NK-92 treated with Interleukin-12 subunit alpha and Interleukin-12 subunit beta, amount 100 ng/mL, for 24 hours (cell line): ENCODE measurements around the gene RBM14.
"Not testable (repeated sequence)": the region's sequence is repeated elsewhere in the genome, so short reads cannot be mapped to it uniquely, and the experiment has no call there.

Experiments used
- DNase-seq: peaks from one replicate; lab custom pipeline; 2025; lab: John Stamatoyannopoulos, UW

The RBM14 gene

DNA sequence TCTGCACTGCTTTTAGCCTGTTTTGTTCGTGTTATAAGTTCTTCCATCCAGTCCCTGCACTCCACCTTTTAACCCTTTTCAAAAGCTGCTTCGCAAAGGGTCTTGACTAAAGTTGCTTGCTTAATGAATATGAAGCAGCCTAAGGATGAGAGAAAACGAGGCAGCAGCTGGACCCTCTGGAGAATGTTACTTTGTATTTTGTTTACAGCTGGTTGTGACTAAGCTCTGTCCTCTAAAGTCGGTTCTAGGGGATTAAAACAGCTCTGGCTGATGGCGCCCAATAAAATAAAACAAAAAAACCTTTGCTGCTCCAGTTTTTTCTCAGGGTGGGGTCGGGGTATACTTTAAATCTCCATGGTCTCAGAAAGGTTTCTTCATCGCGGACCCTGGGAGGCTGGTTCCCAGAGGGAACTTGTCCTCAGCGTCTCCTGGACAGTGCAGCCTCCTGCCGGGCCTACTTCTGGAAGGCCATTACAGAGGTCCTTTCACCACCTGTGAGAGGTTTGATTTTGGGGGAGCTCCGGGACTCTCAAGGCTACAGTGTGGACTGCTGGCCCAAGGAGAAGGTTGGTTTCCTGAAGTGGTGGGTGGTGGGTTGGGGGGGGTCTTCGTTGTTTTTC lies 21.2 kb downstream of the RBM14 start:
- no peak for DNase-seq

DNA sequence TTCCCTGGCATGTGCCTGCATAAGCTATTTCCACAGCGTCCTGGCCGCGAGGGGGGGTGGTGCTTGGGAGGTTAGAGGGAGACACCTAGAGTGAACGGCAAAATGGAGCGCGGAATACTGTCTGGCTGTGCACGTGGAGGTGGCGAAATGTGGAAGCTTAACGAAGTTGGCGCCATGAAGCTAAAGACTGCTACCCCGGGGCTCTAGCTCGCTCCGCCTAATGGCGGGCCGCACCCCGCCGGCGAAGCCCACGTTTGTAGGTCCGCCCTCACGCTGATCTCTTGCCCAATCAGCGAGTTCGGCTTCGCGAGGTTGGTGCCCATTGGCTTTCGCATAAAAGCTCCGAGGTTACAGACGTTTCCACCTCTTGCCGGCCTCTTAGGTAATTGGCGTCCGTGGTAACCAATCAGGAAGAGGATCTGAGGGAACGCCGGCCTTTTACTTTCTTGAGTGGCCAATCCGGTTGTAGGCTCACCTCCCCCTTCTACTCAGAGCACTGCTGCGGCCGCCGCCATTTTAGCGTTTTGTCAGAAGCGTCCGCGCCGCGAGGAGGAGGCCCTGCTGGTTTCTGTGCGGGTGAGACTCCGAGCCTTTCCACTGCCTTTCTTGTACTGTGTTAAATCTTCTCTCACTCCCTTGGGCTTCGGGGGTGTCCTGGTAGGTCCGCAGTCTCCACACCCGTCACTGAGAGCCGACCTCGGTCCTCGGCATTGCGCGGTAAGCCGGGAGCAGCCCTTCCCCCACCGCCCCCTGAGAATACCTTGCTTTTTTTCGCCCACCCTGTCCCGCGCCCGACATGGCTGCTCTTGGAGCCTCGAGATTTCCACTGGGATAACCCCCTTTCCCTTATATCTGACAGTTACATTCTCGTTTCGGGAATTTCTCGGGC lies 22.0 kb downstream of the RBM14 start, which contains the start of gene RBM4:
Gene RBM4 (plus strand): TSS at position 527 of the 889 bp plus-strand sequence. CDS start 1,009 bp downstream, outside the sequence.
- peak; percentile 96 for DNase-seq

DNA sequence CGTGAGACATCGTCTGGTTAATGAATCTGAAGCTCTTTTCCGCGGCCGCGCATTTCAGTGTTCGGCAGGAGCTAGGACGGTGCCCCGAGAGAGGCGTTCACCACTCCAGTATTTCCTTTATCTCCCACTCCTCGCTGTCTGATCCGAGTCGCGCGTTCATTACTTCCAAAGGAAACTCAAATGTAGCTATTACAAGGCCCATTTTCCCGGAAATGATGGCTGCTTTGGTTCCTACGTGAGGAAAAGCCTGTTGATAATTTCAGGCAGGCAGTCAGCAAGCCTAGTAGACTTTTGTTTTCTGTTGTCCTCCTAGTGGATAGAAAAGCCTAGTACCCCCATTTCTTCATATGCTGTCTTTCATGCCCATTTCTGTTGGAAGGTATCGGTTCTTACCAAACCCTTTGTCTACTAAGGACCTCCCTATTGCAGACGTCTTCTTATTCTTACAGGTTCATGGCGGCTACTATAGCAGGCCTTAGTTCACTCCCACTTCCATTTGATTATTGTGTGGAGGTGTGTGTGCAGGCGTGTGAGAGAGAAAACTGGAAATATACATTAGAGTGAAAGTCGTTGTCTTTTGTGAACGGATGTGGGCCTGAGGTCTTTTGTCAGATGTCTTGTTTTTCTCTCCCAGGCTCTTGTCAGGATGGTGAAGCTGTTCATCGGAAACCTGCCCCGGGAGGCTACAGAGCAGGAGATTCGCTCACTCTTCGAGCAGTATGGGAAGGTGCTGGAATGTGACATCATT lies 22.8 kb downstream of the RBM14 start:
- no peak for DNase-seq

DNA sequence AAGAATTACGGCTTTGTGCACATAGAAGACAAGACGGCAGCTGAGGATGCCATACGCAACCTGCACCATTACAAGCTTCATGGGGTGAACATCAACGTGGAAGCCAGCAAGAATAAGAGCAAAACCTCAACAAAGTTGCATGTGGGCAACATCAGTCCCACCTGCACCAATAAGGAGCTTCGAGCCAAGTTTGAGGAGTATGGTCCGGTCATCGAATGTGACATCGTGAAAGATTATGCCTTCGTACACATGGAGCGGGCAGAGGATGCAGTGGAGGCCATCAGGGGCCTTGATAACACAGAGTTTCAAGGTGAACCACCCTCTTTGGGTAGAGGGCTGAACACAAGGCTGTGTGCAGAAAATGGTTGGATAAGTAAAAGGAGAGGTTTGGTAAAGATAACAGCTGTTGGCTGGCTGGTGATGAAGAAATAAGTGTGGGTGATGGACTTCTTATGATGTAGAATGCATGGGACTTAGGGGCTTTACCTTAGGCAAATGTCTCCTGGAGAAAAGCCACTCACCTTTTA lies 23.4 kb downstream of the RBM14 start:
- not testable (repeated sequence) for DNase-seq

DNA sequence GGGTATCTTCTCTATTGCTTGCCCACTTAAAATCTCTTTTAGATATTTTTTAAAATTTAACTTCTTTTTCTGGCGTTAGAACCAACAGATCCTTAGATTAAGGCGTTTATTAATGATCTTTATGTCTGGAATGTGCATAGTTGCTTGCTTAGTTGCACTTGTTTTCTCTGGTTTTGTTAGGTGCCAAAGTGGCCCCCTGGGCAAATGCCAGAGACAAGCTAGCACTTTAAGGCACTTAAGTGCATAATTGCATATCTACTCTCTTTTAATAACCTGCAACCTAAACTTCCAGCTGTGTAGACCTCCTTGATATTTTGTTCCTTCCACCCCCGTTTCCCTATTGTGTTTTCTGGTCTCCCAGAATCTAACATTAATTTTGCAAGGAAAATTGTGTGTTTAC lies 25.4 kb downstream of the RBM14 start:
- no peak for DNase-seq

DNA sequence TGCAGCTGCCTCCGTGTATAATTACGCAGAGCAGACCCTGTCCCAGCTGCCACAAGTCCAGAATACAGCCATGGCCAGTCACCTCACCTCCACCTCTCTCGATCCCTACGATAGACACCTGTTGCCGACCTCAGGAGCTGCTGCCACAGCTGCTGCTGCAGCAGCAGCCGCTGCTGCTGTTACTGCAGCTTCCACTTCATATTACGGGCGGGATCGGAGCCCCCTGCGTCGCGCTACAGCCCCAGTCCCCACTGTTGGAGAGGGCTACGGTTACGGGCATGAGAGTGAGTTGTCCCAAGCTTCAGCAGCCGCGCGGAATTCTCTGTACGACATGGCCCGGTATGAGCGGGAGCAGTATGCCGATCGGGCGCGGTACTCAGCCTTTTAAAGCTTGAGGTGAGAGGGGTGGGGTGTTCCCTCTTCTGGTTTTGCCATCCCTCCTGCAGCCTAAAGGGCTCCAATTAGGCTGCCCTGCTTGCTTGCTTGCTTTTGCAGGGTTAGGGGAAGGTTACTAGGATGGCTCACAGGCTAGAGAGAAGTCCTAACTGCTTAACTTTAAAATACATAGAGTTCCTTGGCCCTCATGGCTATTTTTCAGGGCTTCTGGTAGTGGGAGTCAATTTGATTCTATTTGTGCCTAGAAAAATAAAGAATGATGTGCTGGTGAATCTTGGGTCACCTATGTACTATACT lies 27.5 kb downstream of the RBM14 start:
- DNase-seq = no peak

DNA sequence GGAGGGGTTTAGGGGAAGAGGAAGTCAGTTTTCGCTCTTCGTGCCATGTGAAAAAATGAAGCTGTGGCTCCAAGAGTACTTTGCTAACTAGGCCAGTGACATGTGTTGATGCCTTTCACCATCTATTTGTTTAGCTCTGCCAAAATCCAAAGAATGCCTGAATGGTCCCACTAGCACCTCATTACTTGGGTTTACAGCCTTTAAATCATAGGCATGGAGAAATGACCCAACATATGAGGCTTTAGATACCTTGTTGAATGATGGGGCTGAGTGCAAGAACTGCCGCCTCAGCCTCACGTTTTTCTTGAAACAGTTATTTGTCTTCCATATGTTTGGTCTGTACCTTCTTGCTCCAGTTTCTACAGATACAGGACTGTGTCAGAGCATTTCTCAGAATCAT lies 30.4 kb downstream of the RBM14 start:
- no peak for DNase-seq

DNA sequence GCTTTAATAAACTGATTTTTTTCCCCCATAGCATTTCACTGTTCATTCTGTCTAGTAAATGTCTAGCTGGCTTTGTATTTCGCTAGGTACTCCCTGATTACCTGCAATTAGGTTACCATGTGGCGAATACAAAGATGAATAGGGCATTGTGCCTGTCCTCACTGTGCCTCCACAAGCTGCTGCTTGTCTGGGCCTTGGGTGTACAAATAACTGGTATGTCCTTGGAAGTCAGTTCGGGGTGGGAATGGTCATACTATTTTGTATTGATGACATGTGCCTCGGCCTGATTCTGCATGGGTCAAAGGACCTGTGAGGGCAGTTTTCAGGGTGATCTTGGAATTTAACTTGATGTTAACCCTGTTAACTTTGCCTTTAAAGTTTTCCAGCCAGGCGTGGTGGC lies 33.5 kb downstream of the RBM14 start:
- no peak for DNase-seq

DNA sequence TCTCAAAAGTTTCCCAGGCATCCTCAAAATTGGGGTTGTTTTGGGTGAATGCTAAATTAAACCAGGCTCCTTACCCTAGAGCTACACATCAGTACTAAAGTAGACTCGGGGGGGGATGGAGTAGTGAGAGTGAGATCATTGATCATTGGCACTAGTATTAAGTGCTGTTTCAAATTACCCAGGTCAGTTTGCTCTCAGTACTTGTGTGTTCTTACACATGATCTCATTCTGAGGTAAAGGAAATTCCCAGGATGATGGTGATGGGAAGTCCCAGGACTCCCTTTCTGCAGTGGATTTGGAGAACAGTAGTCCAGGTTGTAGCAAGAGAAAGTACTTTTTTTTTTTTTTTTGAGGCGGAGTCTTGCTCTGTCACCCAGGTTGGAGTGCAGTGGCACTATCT lies 34.6 kb downstream of the RBM14 start:
- no peak for DNase-seq

DNA sequence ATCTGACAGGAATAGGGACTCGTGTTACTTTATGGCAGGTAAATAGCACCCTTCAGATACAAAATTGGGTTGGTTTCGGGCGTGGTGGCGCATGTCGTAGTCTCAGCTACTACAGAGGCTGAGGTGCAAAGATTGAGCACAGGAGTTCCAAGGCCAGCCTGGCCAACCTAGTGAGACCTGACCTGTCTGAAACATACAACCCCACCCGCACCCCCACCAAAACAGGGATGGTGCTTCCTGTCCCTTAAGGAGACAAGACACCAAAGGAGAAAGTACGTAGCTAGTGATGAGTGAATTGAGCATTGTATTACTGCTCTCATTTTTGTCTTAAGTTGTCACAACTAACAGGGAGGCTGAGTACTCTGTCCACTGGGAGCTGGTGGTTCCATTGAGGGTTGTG lies 36.2 kb downstream of the RBM14 start:
- DNase-seq = no peak

DNA sequence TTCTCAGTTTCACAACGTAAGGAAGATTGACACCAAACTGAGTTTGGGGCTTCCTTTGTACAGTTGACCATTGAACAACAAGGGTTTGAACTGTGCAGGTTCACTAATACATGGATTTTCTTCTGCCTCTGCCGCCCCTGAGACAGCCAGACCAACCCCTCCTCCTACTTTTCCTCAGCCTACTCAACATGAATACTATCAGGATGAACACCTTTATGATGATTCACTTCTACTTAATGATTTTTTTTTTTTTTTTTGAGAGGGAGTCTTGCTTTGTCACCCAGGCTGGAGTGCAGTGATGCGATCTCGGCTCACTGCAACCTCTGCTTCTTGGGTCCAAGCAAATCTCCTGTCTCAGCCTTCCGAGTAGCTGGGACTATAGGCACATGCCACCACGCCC lies 36.7 kb downstream of the RBM14 start:
- DNase-seq = no peak

DNA sequence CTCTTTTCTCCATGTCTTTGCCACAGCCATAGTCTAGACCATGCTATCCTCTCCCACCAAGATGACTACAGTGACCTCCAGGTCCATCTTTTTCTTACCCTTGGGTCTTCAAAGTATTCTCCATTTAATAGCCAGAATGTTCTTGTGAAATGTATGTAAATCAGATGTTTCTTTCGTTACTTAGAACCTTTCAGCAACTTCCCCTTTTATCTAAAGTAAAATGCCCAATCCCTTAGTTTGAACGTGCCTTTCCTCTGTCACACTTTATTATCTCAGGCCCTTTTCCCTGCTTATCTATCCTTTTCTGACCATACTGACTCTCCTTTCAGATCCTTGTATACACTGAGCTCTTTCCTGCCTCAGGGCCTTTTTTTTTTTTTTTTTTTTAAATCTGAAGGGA lies 43.3 kb downstream of the RBM14 start:
- DNase-seq = no peak

DNA sequence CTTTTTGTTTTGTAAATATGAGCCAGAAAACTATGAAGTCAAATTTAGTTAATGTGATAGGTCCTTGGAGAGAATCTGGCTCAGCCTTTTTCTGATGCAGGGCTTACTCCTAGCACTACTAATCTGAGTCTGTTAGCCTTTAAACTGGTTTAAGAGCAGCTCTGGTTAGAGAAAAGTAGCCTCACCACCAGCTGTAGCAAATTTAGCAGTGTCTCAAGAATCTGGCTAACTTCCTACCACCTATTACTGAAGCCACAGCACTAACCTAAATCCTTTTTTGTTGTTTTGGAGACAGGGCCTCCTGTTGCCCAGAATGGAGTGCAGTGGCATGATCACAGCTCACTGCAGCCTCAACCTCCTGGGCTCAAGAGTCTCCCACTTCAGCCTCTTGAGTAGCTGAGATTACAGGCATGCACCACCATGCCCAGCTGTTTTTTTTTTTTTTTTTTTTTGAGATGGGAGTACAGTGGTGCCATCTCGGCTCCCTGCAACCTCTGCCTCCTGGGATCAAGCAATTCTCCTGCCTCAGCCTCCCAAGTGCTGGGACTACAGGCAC lies 47.4 kb downstream of the RBM14 start:
- no peak for DNase-seq

DNA sequence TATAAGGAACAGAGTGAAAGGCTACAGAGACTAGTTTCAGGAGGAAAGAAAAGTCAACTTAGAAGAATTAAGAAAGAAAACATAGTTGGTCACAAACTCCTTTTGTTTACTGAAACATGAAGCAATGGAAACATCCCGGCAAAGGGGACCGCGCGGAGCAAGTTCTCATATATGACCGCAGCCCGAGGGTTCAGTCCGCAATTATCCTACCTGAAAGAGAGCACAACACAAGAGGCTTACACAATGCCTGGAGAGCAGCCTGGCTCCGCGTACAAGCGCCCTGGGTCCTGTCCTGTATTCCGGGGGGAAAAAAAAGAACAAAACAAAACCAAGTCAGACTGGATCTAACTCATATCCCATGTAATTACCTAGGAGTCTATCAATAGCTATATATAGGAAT lies 48.9 kb downstream of the RBM14 start:
- no peak for DNase-seq

DNA sequence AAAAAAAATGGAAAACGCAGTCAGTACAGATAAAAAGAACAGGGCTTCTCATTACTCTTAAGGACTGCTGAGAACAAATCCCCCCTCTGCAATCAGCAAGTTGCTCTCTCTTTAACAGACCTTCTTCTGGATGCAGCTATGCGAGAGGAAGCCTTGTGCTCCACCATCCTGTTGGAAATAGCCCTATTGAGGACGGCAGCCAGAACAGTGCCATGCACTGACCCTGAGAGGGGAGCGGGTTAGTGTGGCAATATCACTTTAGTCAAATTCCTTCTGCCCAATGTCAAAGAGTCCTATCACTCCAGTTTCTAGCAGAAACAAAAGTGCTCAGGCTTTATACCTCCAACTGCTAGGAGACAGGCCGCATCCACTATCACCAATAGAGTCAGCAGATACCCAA lies 54.4 kb downstream of the RBM14 start:
- no peak for DNase-seq

DNA sequence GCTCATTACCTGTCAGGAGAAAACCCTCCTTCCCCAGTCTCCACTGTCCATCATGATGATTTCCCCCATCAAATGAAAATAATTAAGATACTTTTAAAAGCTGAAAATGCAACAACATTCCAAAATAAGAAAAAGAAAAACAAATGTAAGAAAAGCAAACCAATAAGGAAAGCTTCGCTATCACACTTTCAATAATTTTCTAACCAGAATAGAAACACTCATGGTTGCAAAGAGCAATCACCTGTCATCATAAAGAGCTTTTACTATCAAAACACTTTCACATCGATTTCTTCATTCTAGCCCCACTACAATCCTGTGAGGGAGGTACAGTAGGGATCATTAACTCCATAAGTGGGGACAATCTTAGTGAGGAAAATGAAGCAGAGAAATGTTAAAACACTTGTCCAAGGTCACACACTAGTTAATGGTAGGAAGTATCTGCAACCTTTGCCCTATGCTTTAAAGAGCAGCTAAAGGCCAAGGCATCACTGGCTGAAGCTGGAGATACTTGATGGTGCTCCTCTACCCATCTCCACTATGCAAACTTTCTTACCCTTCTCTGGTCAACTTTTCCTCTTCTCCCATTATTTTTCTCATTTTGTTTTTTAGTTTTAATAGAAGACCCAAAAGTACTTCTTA lies 58.7 kb downstream of the RBM14 start:
- no peak for DNase-seq

DNA sequence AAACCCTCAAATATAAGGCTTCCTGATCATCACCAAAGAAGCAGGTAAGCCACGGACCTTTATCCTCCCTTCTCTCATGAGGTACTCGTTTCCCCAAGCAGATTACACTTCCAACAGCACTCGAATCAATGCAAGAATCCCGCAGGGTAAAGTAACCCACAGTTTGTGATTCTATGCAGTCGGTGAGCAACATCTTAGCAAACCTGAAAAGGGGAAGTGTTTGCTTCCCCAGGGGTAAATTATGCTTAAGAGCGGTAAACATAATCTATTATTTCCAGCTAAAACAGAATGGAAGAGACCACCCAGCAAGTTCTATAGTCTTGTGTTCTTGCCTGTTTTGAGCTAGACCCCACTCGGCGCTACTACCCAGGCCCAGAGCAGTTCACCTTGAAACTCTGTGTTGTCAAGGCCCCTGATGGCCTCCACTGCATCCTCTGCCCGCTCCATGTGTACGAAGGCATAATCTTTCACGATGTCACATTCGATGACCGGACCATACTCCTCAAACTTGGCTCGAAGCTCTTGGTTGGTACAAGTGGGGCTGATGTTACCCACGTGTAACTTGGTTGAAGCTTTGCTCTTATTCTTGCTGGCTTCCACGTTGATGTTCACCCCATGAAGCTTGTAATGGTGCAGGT lies 60.0 kb downstream of the RBM14 start:
- DNase-seq = no peak
